Skeletal muscle cell (primary cell): ENCODE data around the gene DOC2A.
"Not testable (repeated sequence)": the region's sequence is repeated elsewhere in the genome, so short reads cannot be mapped to it uniquely, and the experiment has no call there.

Experiments used
- DNase-seq: peaks from one replicate; pipeline ENCODE4 v3.0.0-alpha.2; 2010; ENCODE audit warnings: low read depth
- H3K4me3 ChIP-seq: 2 replicates; pipeline ENCODE4 v1.5.1; 2011; ENCODE audit warnings: low read depth, mild to moderate bottlenecking, control low read depth, low read length, moderate library complexity

The DOC2A gene

GRCh38 chr16:30028438-30029076, 17.7 kb upstream of the DOC2A start:
- DNase-seq = no peak
- no peak overlapping the region for H3K4me3 ChIP-seq

DNA sequence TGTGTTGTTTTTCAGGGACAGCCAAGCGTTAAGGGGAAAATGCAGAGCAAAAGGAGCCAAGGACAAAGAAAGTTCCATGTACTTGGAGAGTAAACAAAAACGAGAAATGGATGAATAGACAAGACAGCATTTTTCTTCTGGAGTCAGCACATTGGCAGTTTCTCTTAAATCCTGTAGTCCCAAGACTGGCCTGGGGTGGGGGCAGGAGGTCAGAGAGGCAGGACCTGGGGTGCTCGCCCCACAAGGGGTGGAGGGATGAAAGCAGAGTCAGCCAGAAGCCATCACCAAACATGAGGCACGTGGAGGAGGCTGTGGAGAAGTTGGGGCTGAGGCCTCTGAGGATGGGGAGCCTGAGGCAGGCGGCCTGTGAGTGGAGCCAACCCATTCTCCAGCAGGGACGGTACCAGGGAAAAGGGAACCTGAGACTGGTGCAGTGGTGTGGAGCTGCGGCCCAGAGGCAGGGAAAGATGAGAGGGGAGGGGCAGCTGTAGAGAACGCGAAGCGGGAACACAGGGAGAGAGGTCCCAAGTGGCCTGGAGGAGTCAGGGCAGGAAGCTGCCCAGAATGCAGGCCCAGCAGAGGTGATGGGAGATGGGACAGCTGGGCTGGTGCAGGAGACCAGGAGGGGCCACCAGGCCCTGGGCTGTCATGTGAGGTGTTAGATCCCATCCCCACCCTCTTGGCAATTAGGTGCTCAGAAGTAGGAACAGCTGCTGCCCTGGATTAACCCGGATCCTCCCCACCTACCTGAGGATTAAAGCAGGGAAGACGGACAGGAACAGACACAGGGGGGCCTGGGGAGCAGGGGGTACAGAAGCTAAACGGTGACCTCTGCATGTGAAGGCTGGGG, 17.0 kb upstream of the DOC2A start:
- DNase-seq = no peak
- no peak overlapping the region for H3K4me3 ChIP-seq

- no peak for DNase-seq
- H3K4me3 ChIP-seq = no peak overlapping the region
These were observed 15.6 kb upstream of the DOC2A start for GRCh38 chr16:30026449-30026848.

GRCh38 chr16:30025574-30025973, 14.7 kb upstream of the DOC2A start:
- DNase-seq = no peak
- no peak overlapping the region for H3K4me3 ChIP-seq

DNA sequence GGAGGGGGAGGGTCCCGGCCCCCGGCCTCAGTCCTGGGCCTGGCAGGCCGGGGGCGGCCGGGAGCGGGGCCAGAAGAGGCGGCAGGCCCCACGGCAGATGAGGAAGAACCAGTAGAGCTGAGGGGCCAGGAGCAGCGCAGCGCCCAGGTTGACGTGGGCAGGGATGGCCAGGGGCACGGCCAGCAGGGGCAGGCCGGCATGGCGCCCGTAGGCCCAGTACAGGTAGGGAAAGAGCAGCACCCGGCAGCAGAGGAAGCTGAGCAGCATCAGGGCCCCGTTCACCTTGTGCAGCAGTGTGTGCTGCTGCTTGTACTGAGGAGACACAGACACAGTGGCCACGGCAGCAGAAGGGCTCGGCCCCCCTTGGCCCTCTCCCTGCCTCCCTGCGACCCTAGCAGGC, 14.3 kb upstream of the DOC2A start:
- DNase-seq = no peak
- no peak overlapping the region for H3K4me3 ChIP-seq

GRCh38 chr16:30024451-30024850, 13.6 kb upstream of the DOC2A start:
- no peak for DNase-seq
- no peak overlapping the region for H3K4me3 ChIP-seq

DNA sequence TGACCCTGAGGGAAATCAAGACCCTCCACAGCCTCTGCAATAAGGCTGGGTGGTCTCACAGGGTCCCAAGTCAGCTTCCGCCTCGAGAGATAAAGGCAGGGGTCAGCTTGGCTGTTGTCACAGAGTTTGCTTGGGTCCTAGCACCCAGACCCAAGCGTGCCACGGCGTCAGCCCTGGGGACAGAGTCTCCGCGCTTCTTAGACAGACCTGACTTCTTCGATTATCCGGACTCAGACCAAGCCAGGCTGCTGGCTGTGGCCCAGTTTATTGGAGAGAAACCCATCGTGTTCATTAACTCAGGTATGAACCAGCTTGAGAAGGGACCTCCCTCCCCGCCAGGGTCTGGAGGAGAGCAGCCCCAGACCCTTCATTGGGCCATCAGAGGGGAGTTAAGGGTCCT, 12.8 kb upstream of the DOC2A start:
- DNase-seq = no peak
- H3K4me3 ChIP-seq = no peak overlapping the region

- no peak for DNase-seq
- no peak within 1 kb of the TSS for H3K4me3 ChIP-seq
These were observed 12.1 kb upstream of the DOC2A start, which contains the start of gene C16orf92 for GRCh38 chr16:30022887-30023286. Gene C16orf92, plus strand, starts transcription at chr16:30023198. Its CDS starts 143 bp downstream, at chr16:30023341.

DNA sequence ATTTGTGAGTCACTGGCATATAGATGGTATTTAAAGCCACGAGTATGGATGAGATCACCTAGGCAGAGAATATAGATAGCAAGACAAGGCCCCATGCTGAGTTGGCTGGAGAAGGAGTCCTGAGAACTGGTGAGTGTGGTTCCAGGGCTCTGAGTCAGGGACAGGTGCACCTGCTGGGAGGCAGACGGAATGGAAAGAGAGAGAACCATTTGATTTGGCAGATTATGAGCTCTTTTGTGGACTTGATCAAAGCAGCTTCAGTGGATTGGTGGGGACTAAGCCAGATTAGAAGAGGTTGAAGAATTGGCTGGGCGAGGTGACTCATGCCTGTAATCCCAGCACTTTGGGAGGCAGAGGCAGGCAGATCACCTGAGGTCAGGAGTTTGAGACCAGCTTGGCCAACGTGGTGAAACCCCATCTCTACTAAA, 7.9 kb upstream of the DOC2A start:
- peak; percentile 12 for DNase-seq
- no peak overlapping the region for H3K4me3 ChIP-seq

GRCh38 chr16:30017937-30018336, 7.1 kb upstream of the DOC2A start:
- not testable (repeated sequence) for DNase-seq, H3K4me3 ChIP-seq

DNA sequence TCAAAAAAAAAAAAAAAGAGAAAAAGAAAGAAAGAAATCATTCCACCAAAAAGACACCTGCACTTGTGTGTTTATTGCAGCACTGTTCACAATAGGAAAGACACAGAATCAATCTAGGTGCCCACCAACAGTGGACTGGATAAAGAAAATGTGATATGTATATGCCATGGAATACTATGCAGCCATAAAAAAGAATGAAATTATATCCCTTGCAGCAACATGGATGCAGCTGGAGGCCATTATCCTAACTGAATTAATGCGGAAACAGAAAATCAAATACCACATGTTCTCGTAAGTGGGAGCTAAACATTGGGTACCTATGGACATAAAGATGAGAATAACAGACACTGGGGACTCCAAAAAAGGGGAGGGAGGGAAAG, 6.4 kb upstream of the DOC2A start:
- DNase-seq = no peak
- no peak overlapping the region for H3K4me3 ChIP-seq

DNA sequence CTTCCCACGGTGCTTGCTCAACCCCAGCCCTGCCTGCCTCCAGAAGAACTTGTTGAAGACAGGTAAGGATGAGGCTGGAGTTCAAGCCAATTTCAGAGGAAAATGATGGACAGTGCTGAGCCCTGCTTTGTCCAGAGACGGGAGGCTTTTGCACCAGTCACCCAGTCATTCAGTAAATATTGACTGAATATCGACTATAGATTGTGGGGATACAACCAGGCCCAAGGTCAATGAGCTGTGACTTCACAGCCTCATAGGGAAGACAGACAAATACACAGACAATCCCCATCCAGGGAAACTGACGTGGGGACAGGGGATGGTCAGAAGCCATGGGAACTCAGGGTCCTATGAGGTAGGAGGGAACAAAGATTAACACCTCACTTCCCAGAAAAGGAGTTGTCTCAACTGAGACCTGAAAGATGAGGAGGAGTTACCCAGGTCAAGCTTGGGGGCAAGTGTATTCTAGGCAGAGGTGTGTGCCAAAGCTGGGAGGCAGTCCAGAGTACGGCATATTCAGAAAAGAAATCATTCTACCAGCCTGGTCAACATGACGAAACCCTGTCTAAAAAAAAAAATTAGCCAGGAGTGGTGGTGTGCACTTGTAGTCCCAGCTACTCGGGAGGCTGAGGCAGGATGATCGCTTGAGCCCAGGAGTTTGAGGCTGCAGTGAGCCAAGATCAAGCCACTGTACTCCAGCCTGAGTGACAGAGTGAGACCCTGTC, 5.9 kb upstream of the DOC2A start:
- H3K4me3 ChIP-seq = no peak overlapping the region
- DNase-seq = no peak

- H3K4me3 ChIP-seq, DNase-seq: not testable (repeated sequence)
These were observed 4.6 kb upstream of the DOC2A start for GRCh38 chr16:30015450-30015849.

GRCh38 chr16:30012598-30012997, 1.8 kb upstream of the DOC2A start:
- H3K4me3 ChIP-seq, DNase-seq: not testable (repeated sequence)

- H3K4me3 ChIP-seq = no peak overlapping the region
- DNase-seq = no peak
These were observed 1.1 kb upstream of the DOC2A start for GRCh38 chr16:30011714-30012504.

GRCh38 chr16:30009990-30010843, 610 bp downstream of the DOC2A start:
- DNase-seq = no peak
- peak overlapping the region; percentile 51 for H3K4me3 ChIP-seq

- H3K4me3 ChIP-seq = no peak overlapping the region
- no peak for DNase-seq
These were observed 1.6 kb downstream of the DOC2A start for GRCh38 chr16:30009085-30009862.

GRCh38 chr16:30007378-30007895, 3.4 kb downstream of the DOC2A start:
- DNase-seq = no peak
- no peak overlapping the region for H3K4me3 ChIP-seq
